H1 (cell line): ENCODE data around the gene MRC2. TPM values are rescaled to one million over a fixed set of nuclear protein-coding genes. Genes with fewer than 3 reads are reported as not detected.

ENCODE experiments used
- CTCF ChIA-PET: fragments of 300-600 bp; sonication (Branson Sonifier 250); formaldehyde crosslinking; loops from one replicate; lab custom pipeline; 2021; ENCODE audit not compliant: partially characterized antibody; lab: Charles Lee
- POLR2A ChIA-PET: fragments of 300-600 bp; sonication (Branson Sonifier 250); formaldehyde crosslinking; loops from one replicate; lab custom pipeline; 2021; ENCODE audit warnings: inconsistent platforms; ENCODE audit not compliant: partially characterized antibody; lab: Charles Lee
- DNase-seq, 2 experiments: peaks; one replicate each; pipeline versions ENCODE4 v3.0.0 to v3.0.0-alpha.2; 2010 to 2022; ENCODE audit warnings: low spot score in 2 of 2, low read depth in 1 of 2, mixed read lengths in 1 of 2
- FAIRE-seq: peaks from 2 replicates; lab custom pipeline; 2011; peaks lifted over from hg19 to GRCh38; lab: Jason Lieb, UNC
- H2AFZ ChIP-seq: 2 replicates; pipeline ENCODE4 v1.8.1; 2012; ENCODE audit warnings: low read length, inconsistent platforms
- H2AK5ac ChIP-seq: 2 replicates; pipeline ENCODE4 v1.6.1; 2013; ENCODE audit warnings: low read depth, low read length
- H2BK120ac ChIP-seq: replicated peaks from 2 replicates; pipeline ENCODE3; 2013; ENCODE audit warnings: low read depth, low read length, inconsistent platforms
- H2BK12ac ChIP-seq: 2 replicates; pipeline ENCODE4 v1.6.1; 2013; ENCODE audit warnings: low read depth, low read length
- H2BK15ac ChIP-seq: 2 replicates; pipeline ENCODE4 v1.6.1; 2013; ENCODE audit warnings: low read length
- H2BK20ac ChIP-seq: 2 replicates; pipeline ENCODE4 v1.6.1; 2013; ENCODE audit warnings: low read length
- H2BK5ac ChIP-seq: 2 replicates; pipeline ENCODE4 v1.6.1; 2013; ENCODE audit warnings: low read depth, low read length
- H3K14ac ChIP-seq: 2 replicates; pipeline ENCODE4 v1.6.1; 2013; ENCODE audit warnings: inconsistent platforms; ENCODE audit not compliant: insufficient read length
- H3K18ac ChIP-seq: 2 replicates; pipeline ENCODE4 v1.6.1; 2013; ENCODE audit warnings: low read length; ENCODE audit errors: extremely low read depth
- H3K23ac ChIP-seq: 2 replicates; pipeline ENCODE4 v1.6.1; 2013; ENCODE audit warnings: inconsistent platforms; ENCODE audit not compliant: insufficient read length
- H3K23me2 ChIP-seq: 2 replicates; pipeline ENCODE4 v1.6.1; 2013; ENCODE audit warnings: low read depth, low read length
- H3K27ac ChIP-seq: 2 replicates; pipeline ENCODE4 v1.6.1; 2011; ENCODE audit warnings: low read depth, low read length, inconsistent platforms
- H3K27me3 ChIP-seq, 4 experiments: replicated peaks in 1 of 4; 1 replicate in 1 of 4; 2 replicates in 3 of 4; pipeline versions ENCODE4 v1.6.1 to v1.8.1; 2011 to 2013; ENCODE audit warnings: low read length in 3 of 4, mild to moderate bottlenecking in 3 of 4, inconsistent platforms in 2 of 4, mixed read lengths in 2 of 4, moderate library complexity in 1 of 4; ENCODE audit not compliant: control insufficient read depth in 3 of 4, insufficient read depth in 3 of 4; ENCODE audit errors: extremely low read depth in 1 of 4
- H3K36me3 ChIP-seq, 4 experiments: 2 replicates each; pipeline versions ENCODE4 v1.6.1 to v1.8.1; 2011 to 2013; ENCODE audit warnings: mild to moderate bottlenecking in 4 of 4, low read length in 3 of 4, moderate library complexity in 2 of 4, control low read depth in 1 of 4, inconsistent platforms in 1 of 4; ENCODE audit not compliant: insufficient read depth in 4 of 4, control insufficient read depth in 2 of 4
- H3K4ac ChIP-seq: replicated peaks from 2 replicates; pipeline ENCODE3; 2013; ENCODE audit warnings: low read length, low read depth, mixed read lengths, inconsistent platforms; ENCODE audit not compliant: insufficient read length
- H3K4me1 ChIP-seq, 4 experiments: replicated peaks in 1 of 4; 1 replicate in 1 of 4; 2 replicates in 3 of 4; pipeline versions ENCODE4 v1.6.1 to v1.8.1; 2011 to 2013; ENCODE audit warnings: low read length in 3 of 4, inconsistent platforms in 2 of 4, mixed read lengths in 1 of 4; ENCODE audit not compliant: insufficient read depth in 4 of 4, control insufficient read depth in 3 of 4
- H3K4me2 ChIP-seq, 2 experiments: 2 replicates each; pipeline versions ENCODE4 v1.6.1 to v1.8.1; 2011 to 2013; ENCODE audit warnings: low read depth in 2 of 2, low read length in 2 of 2, control low read depth in 1 of 2, inconsistent platforms in 1 of 2, mild to moderate bottlenecking in 1 of 2; ENCODE audit not compliant: insufficient read depth in 1 of 2
- H3K4me3 ChIP-seq, 4 experiments: fragments of 200-600, 300-600 bp in 1 of 4; sonication (generic), shearing (Covaris generic), sonication (Bioruptor Twin) in 1 of 4; 2 replicates each; pipeline versions ENCODE4 v1.5.1 to v1.8.1; 2011 to 2016; ENCODE audit warnings: low read length in 4 of 4, low read depth in 3 of 4, control low read depth in 2 of 4, inconsistent platforms in 2 of 4, mild to moderate bottlenecking in 2 of 4, mixed read lengths in 1 of 4, moderate library complexity in 1 of 4; ENCODE audit not compliant: insufficient read depth in 2 of 4; ENCODE audit errors: extremely low read depth in 1 of 4
- H3K56ac ChIP-seq: replicated peaks from 2 replicates; pipeline ENCODE3; 2013; ENCODE audit warnings: low read depth, mild to moderate bottlenecking, mixed read lengths, low read length, inconsistent platforms; ENCODE audit not compliant: insufficient read length
- H3K79me1 ChIP-seq: 2 replicates; pipeline ENCODE4 v1.6.1; 2013; ENCODE audit warnings: low read depth, low read length, control low read depth
- H3K79me2 ChIP-seq, 2 experiments: 2 replicates each; pipeline versions ENCODE4 v1.6.1 to v1.8.1; 2012 to 2013; ENCODE audit warnings: low read length in 2 of 2, mild to moderate bottlenecking in 2 of 2, inconsistent platforms in 1 of 2; ENCODE audit not compliant: insufficient read depth in 2 of 2, control insufficient read depth in 1 of 2
- H3K9ac ChIP-seq, 4 experiments: replicated peaks in 1 of 4; 1 replicate in 1 of 4; 2 replicates in 3 of 4; pipeline versions ENCODE4 v1.6.1 to v1.8.1; 2011 to 2013; ENCODE audit warnings: low read depth in 3 of 4, low read length in 3 of 4, control low read depth in 2 of 4, mild to moderate bottlenecking in 2 of 4, moderate library complexity in 2 of 4, inconsistent platforms in 1 of 4; ENCODE audit errors: extremely low read depth in 1 of 4
- H3K9me3 ChIP-seq, 2 experiments: 2 replicates each; pipeline versions ENCODE4 v1.6.1 to v1.8.1; 2012 to 2013; ENCODE audit warnings: mild to moderate bottlenecking in 2 of 2, moderate library complexity in 2 of 2, control low read depth in 1 of 2, inconsistent platforms in 1 of 2, low read depth in 1 of 2, low read length in 1 of 2, mixed read lengths in 1 of 2; ENCODE audit not compliant: insufficient read depth in 2 of 2
- H4K20me1 ChIP-seq, 2 experiments: replicated peaks in 1 of 2; 2 replicates each; pipeline versions ENCODE3 to v1.8.1; 2011 to 2013; ENCODE audit warnings: inconsistent platforms in 2 of 2, low read length in 2 of 2, mild to moderate bottlenecking in 1 of 2; ENCODE audit not compliant: insufficient read depth in 2 of 2, control insufficient read depth in 1 of 2
- H4K5ac ChIP-seq: 2 replicates; pipeline ENCODE4 v1.6.1; 2013; ENCODE audit warnings: low read length, low read depth, mixed read lengths, inconsistent platforms; ENCODE audit not compliant: insufficient read length
- H4K8ac ChIP-seq: 2 replicates; pipeline ENCODE4 v1.8.0; 2013; ENCODE audit warnings: mild to moderate bottlenecking, moderate library complexity, low read length, inconsistent platforms; ENCODE audit not compliant: insufficient read depth; ENCODE audit errors: extremely low read depth
- H4K91ac ChIP-seq: replicated peaks from 2 replicates; pipeline ENCODE3; 2013; ENCODE audit warnings: low read length, mixed read lengths, inconsistent platforms; ENCODE audit not compliant: insufficient read length
- CHD2 ChIP-seq: IDR thresholded peaks from 2 replicates; pipeline ENCODE4 v1.6.1; 2012; ENCODE audit warnings: low read length, improper control_type of control experiment
- HDAC2 ChIP-seq, 2 experiments: fragments of 300-600 bp in 1 of 2; sonication (generic) in 1 of 2; IDR thresholded peaks; 2 replicates each; pipeline ENCODE4 v1.6.1; 2011 to 2012; ENCODE audit warnings: low read depth in 2 of 2, low read length in 2 of 2, mild to moderate bottlenecking in 2 of 2, moderate library complexity in 2 of 2, borderline replicate concordance in 1 of 2, inconsistent platforms in 1 of 2
- HDAC6 ChIP-seq: IDR thresholded peaks from one replicate; pipeline ENCODE4 v1.7.1; 2012; ENCODE audit warnings: low read depth, mild to moderate bottlenecking, inconsistent platforms, low read length, moderate library complexity
- JUND ChIP-seq: IDR thresholded peaks from 2 replicates; pipeline ENCODE4 v1.6.1; 2011; ENCODE audit warnings: mild to moderate bottlenecking, improper control_type of control experiment, low read length
- KDM4A ChIP-seq: IDR thresholded peaks from one replicate; pipeline ENCODE4 v1.7.1; 2012; ENCODE audit warnings: low read depth, mild to moderate bottlenecking, moderate library complexity, low read length, inconsistent platforms; ENCODE audit not compliant: severe bottlenecking
- MAFK ChIP-seq: IDR thresholded peaks from 2 replicates; pipeline ENCODE4 v1.6.1; 2012; ENCODE audit warnings: low read depth, mild to moderate bottlenecking, improper control_type of control experiment, low read length
- SIRT6 ChIP-seq: IDR thresholded peaks from one replicate; pipeline ENCODE4 v1.7.1; 2012; ENCODE audit warnings: low read length, inconsistent platforms
- WGBS, 2 experiments: shearing (Covaris generic) in 1 of 2; methylation state at CpG; one replicate each; pipeline versions ENCODE4 v1.1.6 to v1.1.7; 2013 to 2015; ENCODE audit warnings: low lambda C conversion rate in 2 of 2, mixed read lengths in 2 of 2, inconsistent platforms in 1 of 2, low coverage in 1 of 2, missing lambda C conversion rate in 1 of 2; ENCODE audit not compliant: insufficient replicate concordance in 2 of 2, insufficient coverage in 1 of 2, insufficient read length in 1 of 2; ENCODE audit errors: extremely low coverage in 1 of 2, missing lambda C conversion rate in 1 of 2; 5-methylcytosine and 5-hydroxymethylcytosine counted together
- polyA plus RNA-seq, 7 experiments: library from polyadenylated mRNA; depleted of rRNA in 3 of 7; stranded (reverse) in 5 of 7; unstranded in 2 of 7; fragments of >200 nt in 5 of 7; fragments of 200-250 nt in 2 of 7; gene quantifications; 1 replicate in 5 of 7; 2 replicates in 1 of 7; 4 replicates in 1 of 7; pipeline versions ENCODE4 v1.2.1 to v1.2.3, GENCODE V29; 2011 to 2013; ENCODE audit warnings: missing spikeins in 2 of 7, mixed read lengths in 2 of 7
- total RNA-seq: library from RNA; stranded (reverse); fragmentation: NEBNext Ultra II Directional; extraction: Animal tissue kit (Norgen Biotek cat#: 25700); gene quantifications from 2 replicates; pipeline ENCODE4 v1.2.1, GENCODE V29; 2021

MRC2 gene
- total and polyA plus RNA-seq, 2 of the 8 experiments (the other 6 are each of a cell fraction or from before 2014, with no cell fraction given): 7.0 to 24.2 TPM

GRCh38 chr17:62662855-62663254 is 35.4 kb downstream of the MRC2 start:
- Histone ChIP-seq H4K5ac (no peak overlapping the region), H3K4me3 (no peak overlapping the region), H2BK15ac (no peak overlapping the region), H2BK20ac (no peak overlapping the region), H3K27ac (no peak overlapping the region), H3K18ac (no peak overlapping the region), H3K79me1 (no peaks in the 10 kb centered on the region; the same call in 1 of the 2 replicates), H3K4ac (no peak overlapping the region), H3K14ac (no peak overlapping the region), H4K8ac (no peak overlapping the region), H3K27me3 (no peaks in the 10 kb centered on the region), H3K9ac (no peak overlapping the region), H4K91ac (no peak overlapping the region)
- FAIRE-seq: no peak
- CTCF ChIA-PET: interaction anchor here (0.7 to 1.2 kb wide), 2 partner anchors 33 to 333 kb away, joined by 3 read pairs; no protein-coding TSS in a partner anchor
- TF ChIP-seq CHD2 (no peak), MAFK (no peak), JUND (no peak), HDAC2 (IDR thresholded peaks at IDR 0.05; ENCODE audit: borderline replicate concordance in 1 of 2, low read depth in 2 of 2, low read length in 2 of 2) (no peak), SIRT6 (no peak), KDM4A (no peak), HDAC6 (no peak)
- TF ChIP-seq, all 59 proteins: peak for 0
- Histone ChIP-seq H3K9me3 (peaks cover 0 to 4% of the 10 kb centered on the region in 2 experiments; a peak in 1 of 4 replicates), H2BK120ac (no peak overlapping the region), H3K23ac (no peak overlapping the region), H3K56ac (no peak overlapping the region), H2BK12ac (no peak overlapping the region), H3K23me2 (no peaks in the 10 kb centered on the region), H3K79me2 (no peaks in the 10 kb centered on the region), H2AFZ (no peak overlapping the region), H4K20me1 (no peaks in the 10 kb centered on the region), H3K4me1 (no peaks in the 10 kb centered on the region), H2AK5ac (no peak overlapping the region), H3K4me2 (no peak overlapping the region), H3K36me3 (no peaks in the 10 kb centered on the region; a peak in 1 of 8 replicates), H2BK5ac (no peak overlapping the region)
- WGBS, 2 experiments: 89% methylated on average over 6 of the region's 6 CpGs; no CpG with 5 or more reads in 1 of the 2 experiments
- no peak for DNase-seq
- POLR2A ChIA-PET: no interaction called here
